Stimulated activated CD8-positive, alpha-beta memory T cell treated with anti-CD3 and anti-CD28 coated beads, Interleukin-2, amount 100 ng/mL, for 1 hour (primary cell): ENCODE results near the gene CCDC157.

Source experiments
- DNase-seq, 2 donors: peaks; one replicate each; pipeline ENCODE4 v3.0.0-alpha.2; 2020; ENCODE audit warnings: low read depth in 2 of 2

Gene CCDC157

GRCh38 chr22:30413745-30414524 is 57.1 kb downstream of the CCDC157 start:
- no peak for DNase-seq

- no peak for DNase-seq
These were observed 57.8 kb downstream of the CCDC157 start for GRCh38 chr22:30414525-30415047.

GRCh38 chr22:30416403-30416802 is 59.6 kb downstream of the CCDC157 start:
- no peak for DNase-seq

- DNase-seq: no peak
These were observed 60.0 kb downstream of the CCDC157 start for GRCh38 chr22:30416837-30417236.

- no peak for DNase-seq
These were observed 63.7 kb downstream of the CCDC157 start for GRCh38 chr22:30420347-30421125.

GRCh38 chr22:30421695-30422480 is 65.1 kb downstream of the CCDC157 start:
- DNase-seq: no peak

GRCh38 chr22:30422481-30423300 is 65.9 kb downstream of the CCDC157 start:
- peak in 1 of 2 donors; percentile 4 for DNase-seq

- DNase-seq: peak in 1 of 2 donors; percentile 8
These were observed 66.6 kb downstream of the CCDC157 start for GRCh38 chr22:30423301-30423958.

- DNase-seq: peak; percentile 94 to 96
These were observed 67.2 kb downstream of the CCDC157 start for GRCh38 chr22:30423959-30424533.

GRCh38 chr22:30424534-30425326 is 67.9 kb downstream of the CCDC157 start:
- DNase-seq: no peak

- DNase-seq: no peak
These were observed 68.5 kb downstream of the CCDC157 start for GRCh38 chr22:30425327-30425615.

GRCh38 chr22:30425616-30426387 is 69.0 kb downstream of the CCDC157 start, which contains the start of gene MTFP1:
Gene MTFP1, plus strand, starts transcription at chr22:30425768. Its CDS starts 112 bp downstream, at chr22:30425880.
- peak in 1 of 2 donors; percentile 30 for DNase-seq
